GM19193 (cell line): ENCODE data around the gene LGALS7B.

Experiments
- POLR2A ChIP-seq: IDR thresholded peaks from 4 replicates; pipeline ENCODE4 v1.6.1; 2011; ENCODE audit not compliant: insufficient read depth, insufficient read length; ENCODE audit errors: extremely low read depth

The LGALS7B gene

DNA sequence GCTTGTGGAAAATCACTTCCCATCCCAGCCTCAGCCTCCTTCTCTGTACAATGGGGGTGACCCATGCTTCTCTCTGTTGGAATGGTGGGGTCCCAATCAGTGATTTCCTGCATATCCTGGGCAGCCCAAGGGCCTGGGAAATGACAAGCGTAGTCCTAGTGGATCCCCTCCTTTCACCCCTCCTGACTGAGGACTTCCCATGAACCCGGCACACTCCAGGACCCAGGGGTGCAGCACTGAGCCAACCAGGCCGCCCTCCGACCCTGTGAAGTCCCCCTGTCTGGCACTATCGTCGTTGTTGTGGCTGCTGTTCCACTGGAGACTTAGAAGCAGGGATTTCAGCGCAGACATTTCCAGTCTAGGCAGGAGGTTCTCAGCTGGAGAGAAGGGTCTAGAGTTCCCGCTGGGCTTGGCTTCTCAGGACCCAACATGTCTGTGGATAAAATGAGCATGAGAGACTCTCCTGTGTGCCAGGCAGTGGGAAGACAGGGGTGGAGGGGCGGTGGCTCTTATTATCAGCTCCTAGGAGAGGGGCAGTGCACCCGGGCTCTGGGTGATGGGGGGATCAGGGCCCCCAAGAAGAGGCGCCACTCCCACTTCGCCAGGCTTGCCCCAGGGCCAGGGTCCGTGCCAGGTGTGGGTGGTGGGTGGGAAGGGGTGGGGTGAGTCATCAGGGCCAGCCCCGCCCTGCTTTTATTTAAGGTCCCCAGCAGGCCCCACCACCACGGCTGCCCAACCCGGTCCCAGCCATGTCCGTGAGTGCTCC, at the start of gene LGALS7B:
Gene LGALS7B (plus strand): TSS at position 723 of the 766 bp plus-strand sequence. CDS start 27 bp downstream, at position 750.
- TF ChIP-seq POLR2A: no peak

DNA sequence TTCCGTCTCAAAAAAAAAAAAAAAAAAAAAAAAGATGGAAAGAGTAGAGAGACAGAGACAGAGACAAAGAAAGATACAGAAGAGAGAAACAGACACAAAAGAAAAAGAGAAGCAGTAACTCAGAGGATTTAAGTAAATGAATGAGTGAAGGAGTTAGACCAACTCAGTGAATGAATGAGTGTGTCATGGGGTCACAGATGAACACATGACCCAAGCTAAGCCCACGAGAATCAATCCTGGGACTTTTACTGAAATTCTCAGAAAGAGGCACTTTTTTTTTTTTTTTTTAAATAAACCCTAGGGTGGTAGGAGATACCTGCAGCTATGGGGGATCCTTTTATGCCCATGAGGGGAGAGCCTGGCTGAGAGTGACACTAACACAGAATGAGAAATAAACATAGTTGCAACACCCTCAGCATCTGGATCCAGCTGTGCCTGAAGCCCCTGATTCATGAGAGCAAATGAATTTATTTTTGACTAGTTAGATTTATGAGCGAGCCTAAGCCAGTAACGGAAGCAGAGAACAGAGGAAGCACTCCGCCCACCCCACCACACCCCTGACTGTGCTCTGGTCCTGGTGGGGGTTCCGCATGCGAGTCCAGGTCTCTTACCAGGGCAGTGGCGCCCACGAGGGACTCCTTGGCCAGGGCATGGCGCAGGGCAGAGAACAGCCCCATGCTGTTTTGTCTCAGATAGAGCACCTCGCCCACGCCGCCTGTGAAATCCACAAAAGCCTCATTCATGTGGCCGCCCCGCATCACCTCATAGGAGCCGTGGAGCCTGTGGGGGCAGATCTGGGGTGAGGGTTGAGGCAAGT, 49.4 kb upstream of the LGALS7B start:
- no peak for TF ChIP-seq POLR2A

DNA sequence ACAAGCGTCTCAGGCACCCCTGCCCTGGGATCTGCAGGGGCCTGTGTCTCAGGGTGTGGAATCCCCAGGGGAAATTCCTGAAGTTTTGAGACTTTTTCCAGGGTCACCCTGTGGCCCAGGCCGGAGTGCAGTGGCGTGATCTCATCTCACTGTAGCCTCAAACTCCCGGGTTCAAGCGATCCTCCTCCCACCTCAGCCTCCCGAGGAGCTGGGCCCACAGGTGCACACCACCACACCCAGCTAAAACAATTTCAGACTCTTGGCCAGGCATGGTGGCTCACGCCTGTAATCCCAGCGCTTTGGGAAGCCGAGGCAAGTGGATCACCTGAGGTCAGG, 48.8 kb upstream of the LGALS7B start:
- no peak for TF ChIP-seq POLR2A

DNA sequence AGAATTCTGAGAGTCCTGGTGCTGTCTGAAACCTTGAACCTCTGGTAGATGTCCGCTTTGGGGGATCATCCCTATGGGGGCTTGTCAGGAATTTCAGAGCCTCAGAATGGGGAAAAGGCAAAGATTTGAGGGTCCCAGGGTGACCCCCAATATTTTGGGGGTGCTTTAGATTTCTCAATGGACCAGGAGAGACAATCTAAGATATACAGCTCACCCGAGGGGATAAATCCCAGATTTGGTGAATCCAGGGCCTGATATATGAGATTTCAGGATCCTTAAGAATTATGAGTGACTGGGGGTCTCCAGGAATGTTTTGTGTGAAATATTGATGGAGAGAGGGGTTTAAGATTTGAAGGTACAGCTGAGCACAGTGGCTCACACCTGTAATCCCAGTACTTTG, 48.1 kb upstream of the LGALS7B start:
- TF ChIP-seq POLR2A: no peak

DNA sequence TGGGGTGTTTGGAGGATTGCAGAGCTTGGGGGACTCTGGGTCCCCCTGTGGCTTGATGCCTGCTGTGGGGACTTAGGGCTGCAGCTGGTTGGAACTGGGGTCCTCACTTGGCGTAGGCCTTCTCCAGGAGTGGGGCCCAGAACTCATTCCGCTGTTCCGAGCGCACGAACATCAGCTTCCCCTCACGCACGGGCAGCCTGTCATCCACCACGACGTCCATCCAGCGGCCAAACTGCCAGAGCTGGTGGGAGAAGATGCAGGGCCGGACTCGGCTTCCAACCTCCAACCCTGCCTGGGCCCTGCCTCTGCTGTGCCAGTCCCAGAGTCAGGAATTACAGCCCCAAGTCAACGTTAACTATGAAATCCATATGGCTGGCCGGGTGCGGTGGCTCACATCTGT, 47.3 kb upstream of the LGALS7B start:
- TF ChIP-seq POLR2A: no peak

DNA sequence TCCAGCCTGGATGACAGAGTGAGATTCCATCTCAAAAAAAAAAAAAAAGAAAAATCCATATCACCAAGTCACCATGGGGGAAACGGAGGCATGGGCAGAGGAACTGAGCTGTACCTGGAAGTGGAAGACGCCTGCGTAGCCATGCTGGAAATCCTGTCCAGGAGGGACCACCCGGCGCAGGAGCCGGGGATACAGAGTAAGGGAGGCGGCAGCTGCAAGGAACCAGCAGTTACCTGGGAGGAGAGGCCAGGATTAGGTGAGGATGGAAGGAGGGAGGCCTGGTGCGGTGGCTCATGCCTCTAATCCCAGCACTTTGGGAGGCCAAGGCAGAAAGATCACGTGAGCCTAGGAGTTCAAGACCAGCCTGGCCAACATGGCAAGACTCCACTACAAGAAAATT, 46.7 kb upstream of the LGALS7B start:
- no peak for TF ChIP-seq POLR2A

DNA sequence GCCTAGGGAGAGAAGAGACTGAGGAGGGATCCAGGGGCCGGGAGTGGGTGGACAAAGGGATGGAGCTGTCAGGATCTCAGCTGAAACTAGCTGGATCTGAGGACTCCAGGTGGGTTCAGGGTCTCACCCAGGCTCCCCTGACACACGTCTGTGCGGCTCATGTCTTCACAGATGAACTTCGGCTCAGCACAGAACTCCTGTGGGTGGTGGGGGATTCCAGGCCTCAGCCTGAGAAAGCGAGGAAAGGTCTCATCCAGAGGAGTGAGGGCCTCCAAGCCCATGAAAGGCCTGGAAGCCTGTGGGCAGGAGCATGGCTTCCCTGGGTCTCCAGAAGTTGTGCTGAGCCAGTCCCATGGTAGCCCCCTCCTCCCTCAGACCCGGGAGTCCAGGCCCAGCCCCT, 46.1 kb upstream of the LGALS7B start:
- no peak for TF ChIP-seq POLR2A

DNA sequence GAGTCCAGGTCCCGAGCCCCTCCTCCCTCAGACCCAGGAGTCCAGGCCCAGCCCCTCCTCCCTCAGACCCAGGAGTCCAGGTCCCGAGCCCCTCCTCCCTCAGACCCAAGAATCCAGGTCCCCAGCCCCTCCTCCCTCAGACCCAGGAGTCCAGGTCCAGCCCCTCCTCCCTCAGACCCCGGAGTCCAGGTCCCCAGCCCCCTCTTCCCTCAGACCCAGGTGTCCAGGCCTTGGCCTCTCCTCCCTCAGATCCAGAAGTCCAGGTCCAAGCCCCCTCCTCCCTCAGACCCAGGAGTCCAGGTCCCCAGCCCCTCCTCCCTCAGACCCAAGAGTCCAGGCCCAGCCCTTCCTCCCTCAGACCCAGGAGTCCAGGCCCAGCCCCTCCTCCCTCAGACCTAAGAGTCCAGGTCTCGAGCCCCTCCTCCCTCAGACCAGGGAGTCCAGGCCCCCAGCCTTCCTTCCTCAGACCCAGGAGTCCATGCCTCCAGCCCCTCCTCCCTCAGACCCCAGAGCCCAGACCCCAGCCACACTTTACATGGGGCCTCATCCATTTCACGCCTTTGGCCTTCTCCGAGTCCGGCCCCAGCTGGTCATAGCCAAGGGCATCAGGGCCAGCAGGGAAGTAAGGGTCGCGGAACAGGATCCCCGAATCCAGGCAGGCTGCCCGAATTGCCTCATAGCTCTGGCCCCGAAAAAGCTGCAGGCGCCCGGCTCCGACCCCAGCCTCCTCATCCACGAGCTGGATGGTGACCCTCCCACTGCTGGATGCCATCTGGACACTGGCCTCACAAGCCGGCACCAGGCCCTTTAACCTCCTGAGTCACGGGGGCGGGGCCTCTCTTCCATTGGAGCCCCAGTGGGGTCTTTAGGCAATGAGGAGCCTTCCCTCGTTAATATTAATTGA, 45.4 kb upstream of the LGALS7B start:
- no peak for TF ChIP-seq POLR2A

DNA sequence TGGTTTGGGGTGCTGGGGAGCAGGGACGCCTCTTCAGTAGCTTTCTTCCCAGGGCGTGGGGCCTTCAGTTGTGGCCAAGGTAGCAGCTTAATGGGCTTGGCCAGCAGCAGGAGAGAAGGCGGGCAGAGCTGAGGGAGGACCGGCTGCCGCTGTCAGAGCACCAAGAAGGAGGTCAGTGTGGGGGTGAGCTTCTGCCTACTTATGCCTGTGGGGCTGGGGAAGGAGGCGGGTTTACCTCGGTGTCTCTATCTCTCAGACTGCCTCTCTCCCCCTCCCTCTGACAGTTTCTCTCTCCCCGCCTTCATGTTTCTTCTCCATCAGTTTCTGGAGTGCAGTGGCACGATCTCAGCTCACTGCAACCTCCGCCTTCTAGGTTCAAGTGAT, 44.7 kb upstream of the LGALS7B start, which contains the start of gene CAPN12:
Gene CAPN12 (minus strand): TSS at position 177 of the 384 bp plus-strand sequence. CDS start 309 bp downstream, outside the sequence.
- TF ChIP-seq POLR2A: no peak

DNA sequence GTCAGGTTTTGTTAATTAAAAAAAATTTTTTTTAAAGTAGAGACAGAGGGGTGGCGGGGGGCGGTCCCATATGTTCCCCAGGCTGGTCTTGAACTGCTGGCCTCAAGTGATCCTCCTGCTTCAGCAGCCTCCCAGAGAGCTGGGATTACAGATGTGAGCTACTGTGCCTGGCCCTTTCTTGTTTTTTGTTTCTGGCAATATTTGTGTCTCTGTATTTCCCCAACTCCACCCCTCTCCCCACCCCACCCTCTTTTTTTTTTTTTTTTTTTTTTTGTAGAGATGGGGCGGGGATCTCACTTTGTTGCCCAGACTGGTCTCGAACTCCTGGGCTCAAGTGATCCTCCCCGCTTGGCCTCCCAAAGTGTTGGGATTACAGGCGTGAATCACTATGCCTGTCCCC, 44.1 kb upstream of the LGALS7B start:
- no peak for TF ChIP-seq POLR2A

DNA sequence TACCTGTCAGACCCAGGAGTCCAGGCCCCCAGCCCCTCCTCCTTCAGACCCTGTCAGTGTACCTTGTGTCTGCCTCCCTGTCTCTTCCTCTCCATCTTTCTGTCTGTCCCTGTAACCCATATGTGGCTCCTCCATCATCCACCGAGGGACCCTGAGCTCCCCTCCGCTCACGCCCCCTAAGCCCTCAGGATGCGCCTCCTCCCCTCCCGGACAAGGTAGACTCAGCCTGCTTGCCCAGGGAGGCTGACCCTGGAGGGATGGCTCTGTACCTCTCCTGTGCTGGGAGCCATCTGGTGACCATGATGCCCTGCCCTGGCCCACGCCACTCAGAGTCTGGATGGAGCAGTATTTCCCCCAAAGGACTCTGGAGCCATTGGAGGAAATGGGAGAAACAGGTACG, 43.7 kb upstream of the LGALS7B start:
- TF ChIP-seq POLR2A: no peak

DNA sequence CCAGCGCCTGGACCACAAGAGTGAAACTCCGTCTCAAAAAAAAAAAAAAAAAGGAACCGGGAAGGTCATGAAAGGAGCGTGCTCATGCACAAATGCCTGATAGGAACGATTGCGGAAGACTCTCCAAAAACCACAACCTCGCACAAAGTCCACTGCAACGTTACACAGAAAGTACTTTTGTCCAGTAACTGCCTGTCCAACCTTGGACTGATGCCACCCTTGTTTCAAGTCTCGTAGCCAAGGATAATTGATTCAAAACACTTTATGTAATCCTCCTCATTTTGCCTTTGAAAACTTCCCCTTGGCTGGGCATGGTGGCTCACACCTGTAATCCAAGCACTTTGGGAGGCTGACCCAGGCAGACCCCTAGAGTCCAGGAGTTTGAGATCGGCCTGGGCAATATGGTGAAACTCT, 29.4 kb upstream of the LGALS7B start:
- TF ChIP-seq POLR2A: no peak

DNA sequence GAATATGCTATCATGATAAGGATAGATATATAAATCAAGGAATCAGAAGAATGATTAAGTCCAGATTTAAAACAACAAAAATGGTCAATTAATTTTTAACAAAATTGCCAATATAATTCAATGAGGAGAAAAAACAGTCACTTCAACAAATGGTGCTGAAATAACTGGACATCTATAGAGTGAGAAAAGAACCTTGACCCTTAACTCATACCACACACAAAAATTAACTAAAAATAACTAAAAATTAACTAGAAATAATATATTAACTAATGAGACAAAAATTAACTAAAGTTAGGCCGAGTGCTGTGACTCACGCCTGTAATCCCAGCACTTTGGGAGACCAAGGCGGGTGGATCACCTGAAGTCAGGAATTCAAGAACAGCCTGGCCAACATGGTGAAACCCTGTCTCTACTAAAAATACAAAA, 25.2 kb upstream of the LGALS7B start:
- TF ChIP-seq POLR2A: no peak

DNA sequence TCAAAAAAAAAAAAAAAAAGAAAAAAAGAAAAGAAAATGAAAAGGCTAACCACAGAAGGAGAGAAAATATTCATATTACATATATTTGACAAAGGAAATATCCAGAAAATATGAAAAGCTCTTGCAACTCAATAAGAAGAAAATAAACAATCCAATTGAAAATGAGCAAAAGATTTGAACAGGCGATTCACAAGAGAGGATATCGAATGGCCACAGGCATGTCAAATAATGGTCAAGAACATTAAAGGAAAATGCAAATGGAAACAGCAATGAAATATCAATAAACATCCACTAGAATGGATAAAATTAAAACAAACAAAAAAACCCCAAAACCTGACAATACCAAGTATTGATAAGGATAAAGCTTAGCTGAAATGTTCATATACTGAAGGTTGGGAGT, 23.8 kb upstream of the LGALS7B start:
- no peak for TF ChIP-seq POLR2A
